Spleen (tissue), 11 donors: ENCODE measurements around the gene SLC1A2. TPM values are rescaled to one million over a fixed set of nuclear protein-coding genes. Genes with fewer than 3 reads are reported as not detected.

Experiments used
- DNase-seq: peaks from one replicate; pipeline ENCODE4 v3.0.0-alpha.2; 2020
- H3K27ac ChIP-seq, 8 donors: fragments of 200-600 bp; sonication (generic) in 7 of 8; 1 replicate in 4 of 8; 2 replicates in 4 of 8; pipeline versions ENCODE4 v1.5.0 to v1.8.0; 2016 to 2021; ENCODE audit warnings: inconsistent platforms in 4 of 8, mild to moderate bottlenecking in 4 of 8, moderate library complexity in 1 of 8
- H3K27me3 ChIP-seq, 7 donors: fragments of 200-600 bp; sonication (generic) in 6 of 7; replicated peaks in 1 of 7; 1 replicate in 4 of 7; 2 replicates in 3 of 7; pipeline versions ENCODE4 v1.5.0 to v1.8.0; 2016 to 2021; ENCODE audit warnings: inconsistent platforms in 3 of 7, mild to moderate bottlenecking in 1 of 7
- H3K36me3 ChIP-seq, 6 donors: fragments of 200-600 bp; sonication (generic) in 5 of 6; 1 replicate in 4 of 6; 2 replicates in 2 of 6; pipeline versions ENCODE4 v1.5.0 to v1.8.0; 2016 to 2021; ENCODE audit warnings: inconsistent platforms in 2 of 6
- H3K4me1 ChIP-seq, 6 donors: fragments of 200-600 bp; sonication (generic) in 5 of 6; 1 replicate in 3 of 6; 2 replicates in 3 of 6; pipeline versions ENCODE4 v1.5.0 to v1.8.0; 2016 to 2021; ENCODE audit warnings: inconsistent platforms in 3 of 6
- H3K4me3 ChIP-seq, 8 donors: fragments of 200-600 bp; sonication (generic) in 7 of 8; 1 replicate in 4 of 8; 2 replicates in 4 of 8; pipeline versions ENCODE4 v1.5.0 to v1.8.0; 2016 to 2021; ENCODE audit warnings: inconsistent platforms in 4 of 8, mild to moderate bottlenecking in 4 of 8, moderate library complexity in 2 of 8
- H3K9me3 ChIP-seq, 8 donors: fragments of 200-600 bp; sonication (generic) in 7 of 8; 1 replicate in 4 of 8; 2 replicates in 4 of 8; pipeline versions ENCODE4 v1.5.0 to v1.8.0; 2016 to 2021; ENCODE audit warnings: inconsistent platforms in 4 of 8
- CTCF ChIP-seq, 11 experiments: fragments of 200-600 bp in 7 of 11; fragments of 450-650 bp in 4 of 11; sonication (generic) in 4 of 11; IDR thresholded peaks in 8 of 11; conservative IDR thresholded peaks in 3 of 11; 1 replicate in 7 of 11; 2 replicates in 4 of 11; pipeline versions ENCODE4 v1.4.0 to v1.8.0; 2016 to 2021; ENCODE audit warnings: antibody characterized with exemption in 11 of 11, inconsistent platforms in 4 of 11, mild to moderate bottlenecking in 1 of 11
- POLR2A ChIP-seq, 3 donors: fragments of 450-650 bp; IDR thresholded peaks; one replicate each; pipeline ENCODE4 v1.5.1; 2017; ENCODE audit warnings: antibody characterized with exemption in 3 of 3, mild to moderate bottlenecking in 1 of 3
- POLR2AphosphoS5 ChIP-seq, 3 donors: sonication (generic); formaldehyde crosslinking; IDR thresholded peaks; one replicate each; pipeline ENCODE4 v1.5.1; 2017; ENCODE audit warnings: antibody characterized with exemption in 3 of 3
- WGBS, 5 donors: extraction: QIAGEN DNeasy Blood & Tissue Kit in 3 of 5; methylation state at CpG; one replicate each; pipeline versions ENCODE4 v1.1.5 to v1.1.7; 2013 to 2018; 5-methylcytosine and 5-hydroxymethylcytosine counted together
- intact Hi-C: fragments of 100-400 bp; cut with DNase I; formaldehyde crosslinking; loops from one replicate; pipeline ENCODE4 v1.15.0; 2023; ENCODE audit warnings: low total_unique reads
- polyA plus RNA-seq, 3 donors: library from polyadenylated mRNA; stranded (reverse); fragments of 200-250 nt; gene quantifications; one replicate each; pipeline ENCODE4 v1.2.1, GENCODE V29; 2013
- total RNA-seq, 7 donors: library from RNA; depleted of rRNA in 3 of 7; stranded (reverse); fragments of >200 nt in 3 of 7; fragmentation: NEBNext Ultra II Directional in 4 of 7; extraction: Animal tissue kit (Norgen Biotek cat#: 25700) in 4 of 7; gene quantifications; one replicate each; pipeline versions ENCODE4 v1.1.0 to v1.2.1, GENCODE V29; 2016 to 2021
- donor health status: healthy with polysubstance abuse.
- donor health status: DM: no; HTN: no; CAD: no; lungs with moderate emphysema.
- donor health status: DM: no; HTN: no; CAD: no.
- donor health status: Bipolar disorder and iron deficiency.
- donor health status: healthy.
- donor health status: DM: no; HTN: no; CAD: no.
- donor health status: DM: yes; HTN: yes; CAD: no.

The SLC1A2 gene
- total and polyA plus RNA-seq, 10 donors = 0.26 to 3.8 (median 0.93) TPM

- Histone ChIP-seq H3K27me3 (no peaks in the 10 kb centered on the region), H3K36me3 (no peaks in the 10 kb centered on the region), H3K9me3 (no peaks in the 10 kb centered on the region), H3K4me1 (peaks cover 0 to 3% (median 0%) of the 10 kb centered on the region in 6 donors), H3K4me3 (no peak overlapping the region), H3K27ac (no peak overlapping the region)
- intact Hi-C loops = no loop called here
- no peak for DNase-seq
- 90 to 97% (median 94%) methylated on average over 5 of the region's 5 CpGs for WGBS, 5 donors
- TF ChIP-seq POLR2AphosphoS5 (IDR thresholded peaks at IDR 0.05) (no peak), CTCF (IDR thresholded peaks at IDR 0.05 in 8 of 11, conservative IDR thresholded peaks at IDR 0.05 in 3 of 11) (no peak), POLR2A (IDR thresholded peaks at IDR 0.05) (no peak)
Observed at GRCh38 chr11:35281169-35281688, 138.1 kb downstream of the SLC1A2 start.

GRCh38 chr11:35280727-35281126 lies 138.6 kb downstream of the SLC1A2 start:
- Histone ChIP-seq H3K27ac (no peak overlapping the region), H3K9me3 (no peaks in the 10 kb centered on the region), H3K4me3 (no peak overlapping the region), H3K4me1 (peaks cover 0 to 5% (median 0%) of the 10 kb centered on the region in 6 donors), H3K36me3 (no peaks in the 10 kb centered on the region), H3K27me3 (no peaks in the 10 kb centered on the region)
- 91 to 97% (median 95%) methylated on average over 7 of the region's 7 CpGs for WGBS, 5 donors
- no peak for DNase-seq
- TF ChIP-seq CTCF (IDR thresholded peaks at IDR 0.05 in 8 of 11, conservative IDR thresholded peaks at IDR 0.05 in 3 of 11) = no peak
- TF ChIP-seq POLR2AphosphoS5 (IDR thresholded peaks at IDR 0.05) = no peak
- no peak for TF ChIP-seq POLR2A (IDR thresholded peaks at IDR 0.05)
- intact Hi-C loops = no loop called here

GRCh38 chr11:35277827-35278226 lies 141.5 kb downstream of the SLC1A2 start:
- Histone ChIP-seq H3K27ac (no peak overlapping the region), H3K36me3 (no peaks in the 10 kb centered on the region), H3K9me3 (no peaks in the 10 kb centered on the region), H3K27me3 (no peaks in the 10 kb centered on the region), H3K4me3 (no peak overlapping the region), H3K4me1 (peaks cover 0 to 17% (median 5%) of the 10 kb centered on the region in 6 donors)
- intact Hi-C loops = no loop called here
- DNase-seq = no peak
- TF ChIP-seq CTCF (IDR thresholded peaks at IDR 0.05 in 8 of 11, conservative IDR thresholded peaks at IDR 0.05 in 3 of 11) (no peak), POLR2AphosphoS5 (IDR thresholded peaks at IDR 0.05) (no peak), POLR2A (IDR thresholded peaks at IDR 0.05) (no peak)
- WGBS, 5 donors = 72 to 87% (median 81%) methylated on average over 2 of the region's 2 CpGs

- intact Hi-C loops = no loop called here
- 84 to 98% (median 88%) methylated on average over 2 of the region's 2 CpGs for WGBS, 5 donors
Observed at GRCh38 chr11:35276396-35277145, 142.8 kb downstream of the SLC1A2 start.

More at GRCh38 chr11:35276396-35277145, 142.8 kb downstream of the SLC1A2 start:
- Histone ChIP-seq H3K27me3 (no peaks in the 10 kb centered on the region), H3K4me1 (peaks cover 0 to 29% (median 13%) of the 10 kb centered on the region in 6 donors), H3K36me3 (no peaks in the 10 kb centered on the region), H3K4me3 (no peak overlapping the region), H3K9me3 (no peaks in the 10 kb centered on the region), H3K27ac (no peak overlapping the region)
- DNase-seq = no peak
- no peak for TF ChIP-seq POLR2AphosphoS5 (IDR thresholded peaks at IDR 0.05)
